GM19372 (cell line): ENCODE results near the gene TEX48.

Experiments
- ATAC-seq: cut with Tn5 transposase; IDR thresholded peaks from one replicate; pipeline ENCODE4 v1.9.1; 2021; ENCODE audit warnings: mild to moderate bottlenecking, low read depth, moderate library complexity; ENCODE audit not compliant: unreplicated experiment

The TEX48 gene

DNA sequence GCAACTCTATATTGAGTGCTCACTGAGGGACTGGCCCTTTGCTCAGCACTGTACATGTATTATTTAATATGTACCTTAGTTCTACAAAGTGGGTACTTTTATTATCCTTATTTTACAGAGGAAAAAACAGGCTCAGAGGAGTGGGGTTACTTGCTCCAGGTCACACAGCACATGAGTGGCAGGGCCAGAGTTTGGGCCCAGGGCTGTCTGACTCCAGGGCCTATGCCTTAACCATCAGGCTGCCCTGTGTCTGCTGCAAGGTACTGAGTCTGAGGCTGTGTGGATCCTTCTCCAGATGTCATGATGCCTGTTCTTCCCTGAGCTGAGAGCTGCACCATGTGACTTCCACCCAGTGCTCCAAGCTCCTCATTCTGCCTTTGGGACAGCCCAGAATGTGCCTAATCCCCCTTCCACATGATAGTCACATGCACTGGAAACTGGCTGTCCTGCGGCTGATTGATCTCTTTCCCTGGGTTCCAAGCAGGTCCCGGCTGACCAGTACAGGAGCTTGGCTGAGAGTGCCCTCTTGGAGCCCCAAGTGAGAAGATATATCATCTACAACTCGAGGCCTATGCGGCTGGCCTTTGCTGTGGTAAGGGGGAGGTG, 55.5 kb downstream of the TEX48 start:
- ATAC-seq, result no peak

DNA sequence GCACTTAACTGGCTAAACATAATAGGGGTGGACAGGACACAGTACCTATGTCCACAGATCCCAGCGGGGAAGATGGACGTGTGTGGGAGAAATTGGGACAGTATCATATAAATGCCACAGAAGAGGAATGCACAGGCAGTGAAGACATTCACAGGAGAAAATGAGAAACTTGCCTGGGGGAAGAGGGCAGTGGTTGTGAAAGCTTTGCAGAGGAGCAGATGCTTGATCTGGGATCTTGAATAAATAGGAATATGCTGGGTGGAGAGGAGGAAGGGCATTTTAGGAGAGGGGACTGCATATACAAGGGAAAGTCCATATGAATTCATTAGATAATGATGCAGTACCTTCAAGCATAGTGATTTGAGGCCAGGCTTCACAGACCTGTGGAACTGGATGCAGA, 57.3 kb downstream of the TEX48 start:
- no peak for ATAC-seq

DNA sequence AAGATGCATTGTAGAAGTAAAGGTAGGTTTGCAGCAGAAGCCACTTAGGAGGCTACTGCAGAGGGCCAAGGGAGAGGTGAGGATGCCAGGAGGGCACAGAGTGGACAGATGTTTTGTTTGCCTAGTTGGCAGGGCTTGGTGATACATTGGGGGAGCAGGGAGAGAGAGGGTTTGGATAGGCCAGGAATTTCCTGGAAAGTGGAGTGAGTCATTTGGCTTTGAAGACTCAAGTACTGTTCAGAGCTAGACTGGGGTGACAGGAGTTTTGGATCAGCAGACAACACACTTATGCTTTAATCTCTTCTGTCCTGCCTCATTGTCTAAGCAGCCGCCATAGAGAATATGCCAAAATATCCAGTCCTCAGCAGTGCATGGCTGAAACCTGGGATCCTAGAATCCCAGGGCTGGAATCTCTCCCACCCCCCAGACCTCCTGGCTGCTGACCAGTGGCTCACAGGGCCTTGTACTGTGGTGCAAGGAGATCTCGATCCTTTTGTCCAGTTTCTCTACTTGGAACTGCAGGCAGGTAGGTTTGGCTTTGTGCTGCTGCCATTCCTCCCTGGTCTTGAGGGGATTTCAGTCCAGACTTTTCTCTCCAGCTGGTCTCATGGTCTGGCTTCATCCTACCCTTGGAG, 59.9 kb downstream of the TEX48 start:
- no peak for ATAC-seq

DNA sequence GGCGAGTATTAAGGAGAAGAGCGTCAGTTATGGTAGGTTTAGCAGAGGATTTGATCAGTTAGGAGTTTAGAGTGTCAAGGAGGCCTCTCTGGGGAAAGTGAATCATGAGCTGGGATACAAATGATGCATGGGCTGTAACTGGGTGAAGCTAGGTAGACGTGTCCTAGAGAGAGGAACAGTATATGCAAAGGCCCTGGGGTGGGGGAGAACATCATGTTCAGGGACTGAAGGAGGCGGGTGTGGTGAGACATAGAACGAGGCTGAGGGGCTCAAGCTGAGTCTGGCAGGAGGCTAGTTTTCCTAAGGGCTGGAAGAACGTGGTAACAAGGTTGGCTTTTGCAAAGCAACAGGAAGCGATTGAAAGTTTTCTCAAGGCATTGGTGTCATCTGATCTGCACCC, 60.4 kb downstream of the TEX48 start:
- no peak for ATAC-seq

DNA sequence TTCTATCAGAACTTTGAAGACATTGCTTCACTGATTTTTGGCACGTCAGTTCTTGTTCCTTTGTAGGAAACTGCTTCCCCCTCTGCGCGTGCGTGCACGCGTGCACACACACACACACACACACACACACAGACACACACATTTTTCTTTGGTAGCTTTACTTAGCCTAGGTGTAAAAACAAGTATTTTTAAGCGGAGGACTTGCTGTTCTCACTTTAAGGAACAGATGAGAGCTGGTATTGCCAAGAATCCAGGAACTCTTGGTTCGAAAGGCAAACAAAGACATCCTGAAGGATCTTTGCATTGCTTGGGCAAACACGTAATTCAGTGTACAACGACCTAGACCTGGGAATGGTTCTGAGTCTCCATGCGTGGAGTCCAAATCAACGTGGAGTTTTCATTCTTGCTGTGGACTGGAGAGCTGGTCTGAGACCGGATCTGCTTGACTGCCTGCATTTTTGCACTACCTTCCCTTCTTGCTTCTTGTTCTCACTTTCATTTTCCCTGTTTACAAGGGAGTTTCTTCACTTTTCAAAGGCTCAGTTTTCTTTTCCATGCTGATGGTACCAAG, 62.7 kb downstream of the TEX48 start:
- peak; percentile 44 for ATAC-seq

DNA sequence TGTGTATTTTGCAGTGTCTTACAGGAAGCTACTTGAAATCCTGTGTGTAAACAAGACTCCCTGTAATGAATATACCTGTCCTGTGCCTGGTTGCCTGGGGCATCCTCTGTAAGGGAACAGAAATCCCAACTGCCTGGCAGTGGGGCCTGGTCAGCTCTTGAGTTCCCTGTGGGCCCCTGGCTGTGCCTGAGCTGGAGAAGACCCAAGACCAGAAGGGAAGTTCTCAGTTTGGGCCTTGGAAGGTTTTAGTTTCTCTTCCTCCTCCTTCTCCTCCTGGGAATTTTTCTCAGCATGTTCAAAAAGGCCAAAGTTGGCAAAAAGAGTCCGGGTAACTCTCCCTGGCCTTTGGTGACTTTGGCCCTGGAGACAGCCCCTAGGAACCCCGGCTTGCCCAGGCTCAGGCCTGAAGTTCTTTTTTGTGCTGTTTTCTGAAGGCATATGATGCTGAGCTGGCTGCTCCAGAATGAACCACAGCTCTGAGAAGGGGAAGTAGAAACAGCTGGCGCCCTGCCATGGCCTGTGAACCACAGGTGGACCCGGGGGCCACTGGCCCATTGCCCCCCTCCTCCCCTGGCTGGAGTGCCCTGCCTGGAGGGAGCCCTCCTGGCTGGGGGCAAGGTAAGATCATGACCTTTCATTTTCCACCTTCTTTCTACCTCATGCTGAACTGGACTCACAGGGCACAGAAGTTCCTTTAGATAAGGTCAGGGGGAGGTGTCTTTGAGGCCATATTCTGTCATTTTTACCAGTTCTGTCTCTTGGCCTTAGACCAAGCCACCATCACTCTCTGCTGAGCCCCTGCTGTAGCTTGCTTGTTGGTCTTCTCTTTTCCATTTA, 65.1 kb downstream of the TEX48 start:
- ATAC-seq, result peak; percentile 53
